Measurements from ENCODE around the gene ZNF142. TPM values are rescaled to one million over a fixed set of nuclear protein-coding genes. Genes with fewer than 3 reads are reported as not detected.
A peak's percentile ranks its signal among the peaks of the same experiment; 100 is the strongest.

Gene ZNF142
- total and polyA plus RNA-seq, 8 donors = 3.6 to 49.1 (median 12.6) TPM

DNA sequence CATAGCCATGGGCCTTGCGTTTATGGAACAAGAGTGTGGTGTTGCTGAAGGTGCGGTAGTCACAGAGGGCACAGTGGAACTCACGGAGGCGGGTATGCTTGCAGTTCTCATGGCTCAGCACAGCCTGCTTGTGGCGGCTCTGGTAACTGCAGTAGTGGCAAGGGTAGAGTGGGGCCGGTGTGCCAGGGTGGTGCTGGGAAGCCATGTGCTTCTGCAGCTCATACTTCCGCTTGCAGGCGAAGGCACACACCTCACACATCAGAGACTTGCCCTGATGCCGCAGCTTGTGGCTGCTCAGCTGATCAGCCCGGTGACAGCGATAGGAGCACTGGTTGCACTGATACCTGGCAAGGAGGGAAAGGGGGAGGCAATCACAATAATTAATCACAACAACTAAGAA, 14.7 kb downstream of the ZNF142 start:
- no peak overlapping the region for H3K4me3 ChIP-seq
- DNase-seq = peak in 1 of 2 donors; percentile 31
- no peaks in the 10 kb centered on the region for H3K27me3 ChIP-seq
- peaks cover 83 to 99% (median 98%) of the 10 kb centered on the region in 4 donors for H3K36me3 ChIP-seq
- WGBS, 5 donors = 80 to 86% (median 82%) methylated on average over 8 to 11 of the region's 11 CpGs
- H3K27ac ChIP-seq = no peak overlapping the region
- intact Hi-C loops (cut with DNase I; ENCODE audit: low total_unique reads) = no loop called here
- TF ChIP-seq POLR2AphosphoS5 (IDR thresholded peaks at IDR 0.05) (no peak), CTCF (IDR thresholded peaks at IDR 0.05) (no peak), EP300 (IDR thresholded peaks at IDR 0.05) (no peak), POLR2A (IDR thresholded peaks at IDR 0.05) (no peak)
- H3K9me3 ChIP-seq = no peaks in the 10 kb centered on the region
- H3K4me1 ChIP-seq = no peaks in the 10 kb centered on the region

DNA sequence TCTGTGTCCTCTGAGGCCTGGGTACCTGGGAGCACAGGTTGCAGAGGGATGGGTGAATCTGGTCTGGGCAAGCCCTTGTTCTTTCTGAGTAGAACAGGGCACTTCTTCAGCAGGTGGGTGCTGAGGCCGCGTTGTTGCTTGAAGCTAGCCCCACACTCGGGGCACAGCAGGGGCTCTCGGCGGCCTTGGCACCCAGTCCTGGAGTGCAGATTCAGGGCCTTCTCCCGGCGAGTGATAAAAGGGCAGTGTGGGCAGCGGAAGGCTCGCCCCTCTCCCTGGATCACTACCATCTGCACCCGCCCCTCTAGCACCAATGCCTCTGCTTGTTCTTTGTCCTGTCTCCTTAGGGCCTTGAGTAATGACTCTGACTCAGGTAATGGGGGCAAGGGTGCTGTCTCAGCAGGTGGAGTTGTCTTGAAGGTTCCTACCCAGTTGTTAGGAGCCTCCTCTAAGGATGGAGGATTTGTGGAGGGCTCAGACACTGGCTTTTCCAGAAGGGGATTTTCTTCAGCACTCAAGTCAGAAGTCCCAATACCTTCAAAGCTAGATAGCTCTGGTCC, 15.6 kb downstream of the ZNF142 start:
- no peak for DNase-seq
- Histone ChIP-seq H3K36me3 (peaks cover 83 to 99% (median 98%) of the 10 kb centered on the region in 4 donors), H3K9me3 (no peaks in the 10 kb centered on the region), H3K4me1 (no peaks in the 10 kb centered on the region), H3K4me3 (no peak overlapping the region), H3K27ac (no peak overlapping the region), H3K27me3 (no peaks in the 10 kb centered on the region)
- intact Hi-C loops (cut with DNase I; ENCODE audit: low total_unique reads) = no loop called here
- 91 to 97% (median 94%) methylated on average over 10 of the region's 10 CpGs for WGBS, 5 donors
- TF ChIP-seq EP300 (IDR thresholded peaks at IDR 0.05) (no peak), POLR2A (IDR thresholded peaks at IDR 0.05) (no peak)

GRCh38 chr2:218642786-218643185, 16.6 kb downstream of the ZNF142 start:
- Histone ChIP-seq H3K4me1 (no peaks in the 10 kb centered on the region), H3K4me3 (no peak overlapping the region), H3K36me3 (peaks cover 83 to 99% (median 98%) of the 10 kb centered on the region in 4 donors), H3K27me3 (no peaks in the 10 kb centered on the region), H3K27ac (no peak overlapping the region), H3K9me3 (no peaks in the 10 kb centered on the region)
- intact Hi-C loops (cut with DNase I; ENCODE audit: low total_unique reads) = no loop called here
- DNase-seq = no peak
- no peak for TF ChIP-seq CTCF (IDR thresholded peaks at IDR 0.05)
- TF ChIP-seq POLR2AphosphoS5 (IDR thresholded peaks at IDR 0.05) = no peak
- TF ChIP-seq POLR2A (IDR thresholded peaks at IDR 0.05) = no peak
- no peak for TF ChIP-seq EP300 (IDR thresholded peaks at IDR 0.05)
- 89 to 95% (median 92%) methylated on average over 15 to 17 of the region's 17 CpGs for WGBS, 5 donors

DNA sequence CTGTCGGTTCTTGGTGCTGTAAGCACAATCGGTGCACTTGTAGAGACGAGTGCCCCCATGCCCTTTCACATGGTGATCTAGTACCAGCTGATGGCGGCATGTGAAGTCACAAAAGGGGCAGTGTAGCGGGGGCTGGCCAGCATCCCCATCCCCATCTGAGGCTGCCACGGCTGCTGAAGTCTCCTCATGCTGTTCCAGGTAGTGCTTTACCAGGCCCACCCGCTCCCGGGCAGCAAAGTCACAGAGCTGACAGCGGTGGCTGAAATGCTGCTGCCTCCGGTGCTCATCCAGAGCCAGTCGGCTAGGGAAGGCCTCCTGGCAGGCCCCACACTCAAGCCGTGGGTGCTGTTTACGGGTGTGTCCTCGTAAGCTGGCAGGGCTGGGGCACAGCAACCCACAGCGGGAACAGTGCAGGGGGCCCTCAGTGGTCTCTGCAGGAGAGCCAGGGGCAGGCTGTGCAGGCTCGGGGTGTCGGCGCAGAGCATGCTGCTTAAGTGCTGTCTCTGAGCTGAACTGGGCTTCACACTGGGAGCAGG, 17.2 kb downstream of the ZNF142 start:
- Histone ChIP-seq H3K4me1 (no peaks in the 10 kb centered on the region), H3K4me3 (no peak overlapping the region), H3K27me3 (no peaks in the 10 kb centered on the region), H3K9me3 (no peaks in the 10 kb centered on the region), H3K27ac (no peak overlapping the region), H3K36me3 (peaks cover 84 to 99% (median 98%) of the 10 kb centered on the region in 4 donors)
- WGBS, 5 donors = 88 to 94% (median 92%) methylated on average over 12 to 18 of the region's 18 CpGs
- intact Hi-C loops (cut with DNase I; ENCODE audit: low total_unique reads) = no loop called here
- DNase-seq = no peak
- TF ChIP-seq CTCF (IDR thresholded peaks at IDR 0.05) (no peak), POLR2AphosphoS5 (IDR thresholded peaks at IDR 0.05) (no peak), EP300 (IDR thresholded peaks at IDR 0.05) (no peak), POLR2A (IDR thresholded peaks at IDR 0.05) (no peak)

GRCh38 chr2:218638372-218638771, 21.1 kb downstream of the ZNF142 start:
- WGBS, 5 donors = 96 to 99% (median 97%) methylated on average over 18 of the region's 18 CpGs
- no peak for DNase-seq

More at GRCh38 chr2:218638372-218638771, 21.1 kb downstream of the ZNF142 start:
- no peak for TF ChIP-seq EP300 (IDR thresholded peaks at IDR 0.05)
- no peak for TF ChIP-seq POLR2A (IDR thresholded peaks at IDR 0.05)
- TF ChIP-seq POLR2AphosphoS5 (IDR thresholded peaks at IDR 0.05) = no peak
- TF ChIP-seq CTCF (IDR thresholded peaks at IDR 0.05) = no peak
- intact Hi-C loops (cut with DNase I; ENCODE audit: low total_unique reads) = no loop called here
- Histone ChIP-seq H3K27ac (no peak overlapping the region), H3K36me3 (peaks cover 85 to 100% (median 99%) of the 10 kb centered on the region in 4 donors), H3K4me1 (no peaks in the 10 kb centered on the region), H3K4me3 (no peak overlapping the region), H3K27me3 (no peaks in the 10 kb centered on the region), H3K9me3 (no peaks in the 10 kb centered on the region)
